Activated naive CD4-positive, alpha-beta T cell treated with anti-CD3 and anti-CD28 coated beads, Interleukin-2, amount 50 U/mL, for 16 hours (primary cell): ENCODE measurements around the gene RAD51B.

Source experiments
- DNase-seq: peaks from one replicate; pipeline ENCODE4 v3.0.0-alpha.2; 2020

Gene RAD51B

DNA sequence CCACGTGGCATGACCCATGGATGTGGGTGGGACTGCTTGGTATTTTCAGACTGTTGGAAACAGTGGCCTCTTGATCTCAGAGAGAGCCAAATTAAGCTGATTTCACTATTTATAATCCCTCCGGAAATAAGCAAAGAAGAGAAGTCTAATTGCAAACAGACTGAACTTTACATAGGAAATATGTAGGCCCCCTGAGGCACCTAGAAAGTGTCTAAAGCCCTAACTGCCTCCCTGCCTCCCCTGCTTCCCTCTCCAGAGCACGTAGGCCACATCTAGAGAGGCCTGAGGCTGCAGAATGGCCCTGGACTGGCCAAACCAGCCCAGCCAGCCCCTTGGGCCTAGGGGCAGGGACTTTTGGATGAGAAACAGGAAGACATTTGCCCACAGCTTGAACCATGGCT is 849.5 kb downstream of the RAD51B start:
- DNase-seq: no peak

DNA sequence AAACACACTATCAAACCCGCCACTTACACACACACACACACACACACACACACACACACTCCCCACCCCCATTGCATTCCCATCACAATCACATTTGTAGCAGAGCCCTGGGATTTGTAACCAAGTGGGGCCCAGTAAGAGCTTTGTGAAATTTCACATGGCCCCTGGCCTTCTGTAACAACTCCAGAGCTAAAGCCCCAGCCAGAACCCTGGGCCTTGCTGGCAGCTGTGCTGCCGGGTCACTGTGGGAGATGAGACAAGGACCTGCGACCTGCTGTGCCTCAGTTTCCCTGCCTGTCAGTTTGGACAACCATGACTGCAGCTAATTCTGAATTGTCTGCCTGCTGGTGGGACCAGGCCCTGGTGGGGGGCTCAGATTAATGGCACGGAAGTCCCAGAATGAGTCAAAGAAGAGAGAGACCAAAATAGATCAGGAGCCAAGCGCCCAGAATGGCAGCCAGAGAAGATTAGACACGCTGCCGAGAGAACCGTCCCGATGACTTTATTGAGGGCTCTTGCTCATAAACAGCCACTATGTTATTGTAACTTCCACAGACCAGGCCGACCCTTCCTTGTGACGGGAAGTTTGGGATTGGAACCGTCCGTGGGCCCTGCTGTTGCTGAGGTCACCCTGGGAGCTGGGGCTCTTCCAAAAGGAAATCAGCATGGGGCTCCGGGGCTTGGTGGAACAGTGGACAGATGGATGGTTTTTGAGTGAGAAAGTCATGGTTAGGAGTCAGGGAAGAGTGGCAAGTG is 850.2 kb downstream of the RAD51B start:
- no peak for DNase-seq

DNA sequence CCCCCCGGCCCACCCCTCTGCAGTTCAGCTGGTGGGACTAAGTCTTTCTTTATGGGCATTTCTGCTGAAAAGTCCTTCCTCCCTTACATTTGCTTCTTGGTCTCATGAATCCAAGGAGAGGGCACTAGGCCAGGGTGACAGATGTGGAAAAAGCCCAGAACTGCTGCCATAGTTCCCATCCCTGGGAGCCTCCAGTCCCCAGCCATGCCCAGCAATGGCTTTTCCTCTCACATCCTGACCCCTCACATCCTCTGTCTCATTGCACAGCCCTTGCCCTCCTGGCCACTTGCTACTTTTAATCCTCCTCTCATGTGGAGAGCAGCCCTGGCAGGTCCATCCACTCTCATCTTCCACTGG is 850.8 kb downstream of the RAD51B start:
- DNase-seq: no peak

DNA sequence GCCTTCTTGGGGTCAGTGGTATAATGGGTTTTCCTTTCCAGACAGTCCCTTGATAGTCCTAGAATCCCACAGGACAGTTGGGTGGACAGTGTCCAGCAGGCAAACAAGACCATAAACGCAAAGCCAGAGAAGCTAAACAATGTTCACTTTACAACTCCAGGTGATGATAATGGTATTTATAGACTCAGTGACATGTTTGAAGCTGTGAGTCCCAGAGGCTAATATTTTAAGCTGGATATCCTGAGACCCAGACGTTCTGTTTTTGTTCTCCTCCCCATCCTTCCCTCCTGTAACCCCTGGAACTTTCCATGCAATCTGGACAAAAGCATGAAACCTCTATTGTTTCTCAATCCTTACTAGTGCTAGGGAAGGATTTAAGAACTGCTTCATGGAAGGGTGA is 852.3 kb downstream of the RAD51B start:
- DNase-seq: no peak

DNA sequence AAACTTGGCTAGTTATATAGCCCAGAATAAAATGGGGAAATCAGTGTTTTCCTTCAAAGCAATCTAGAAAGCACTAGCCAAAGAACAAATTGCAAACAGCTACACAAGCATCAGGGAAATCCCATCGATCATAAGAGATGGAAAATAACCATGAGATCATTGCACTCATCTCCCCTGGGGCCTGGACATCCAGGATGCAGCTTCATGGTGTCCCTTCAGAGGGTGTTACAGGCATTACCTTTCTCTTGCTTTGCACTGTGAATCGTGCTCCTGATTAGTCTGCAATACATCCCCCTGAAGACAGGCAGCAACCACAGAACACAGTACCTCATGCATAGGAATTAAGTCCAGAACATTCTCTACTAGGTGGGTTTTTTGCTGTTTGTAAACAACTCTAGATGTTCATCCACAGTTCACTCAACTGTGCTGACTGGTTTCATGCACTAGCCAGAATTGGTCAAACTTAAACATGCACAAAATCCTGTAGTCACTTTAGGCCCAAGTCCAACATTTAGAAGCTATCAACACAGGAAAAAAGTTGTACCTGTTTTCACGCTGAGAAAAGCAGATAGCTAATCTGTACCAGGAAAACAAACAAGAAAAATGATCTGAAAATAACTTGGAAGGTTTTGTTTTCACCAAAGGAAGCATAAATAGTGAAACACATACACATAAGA is 853.2 kb downstream of the RAD51B start:
- DNase-seq: no peak

DNA sequence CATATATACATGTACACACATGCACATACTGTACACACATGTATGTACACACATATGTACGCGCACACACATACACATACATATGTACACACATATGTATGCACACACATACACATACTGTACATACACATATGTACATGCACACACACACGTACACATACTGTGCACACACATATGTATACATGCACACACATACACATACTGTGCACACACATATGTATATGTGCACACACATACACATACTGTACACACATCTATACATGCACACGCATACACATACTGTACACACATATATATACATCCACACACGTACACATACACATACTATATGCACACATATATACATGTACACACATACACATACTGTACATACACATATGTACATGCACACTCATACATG is 853.9 kb downstream of the RAD51B start:
- no peak for DNase-seq

DNA sequence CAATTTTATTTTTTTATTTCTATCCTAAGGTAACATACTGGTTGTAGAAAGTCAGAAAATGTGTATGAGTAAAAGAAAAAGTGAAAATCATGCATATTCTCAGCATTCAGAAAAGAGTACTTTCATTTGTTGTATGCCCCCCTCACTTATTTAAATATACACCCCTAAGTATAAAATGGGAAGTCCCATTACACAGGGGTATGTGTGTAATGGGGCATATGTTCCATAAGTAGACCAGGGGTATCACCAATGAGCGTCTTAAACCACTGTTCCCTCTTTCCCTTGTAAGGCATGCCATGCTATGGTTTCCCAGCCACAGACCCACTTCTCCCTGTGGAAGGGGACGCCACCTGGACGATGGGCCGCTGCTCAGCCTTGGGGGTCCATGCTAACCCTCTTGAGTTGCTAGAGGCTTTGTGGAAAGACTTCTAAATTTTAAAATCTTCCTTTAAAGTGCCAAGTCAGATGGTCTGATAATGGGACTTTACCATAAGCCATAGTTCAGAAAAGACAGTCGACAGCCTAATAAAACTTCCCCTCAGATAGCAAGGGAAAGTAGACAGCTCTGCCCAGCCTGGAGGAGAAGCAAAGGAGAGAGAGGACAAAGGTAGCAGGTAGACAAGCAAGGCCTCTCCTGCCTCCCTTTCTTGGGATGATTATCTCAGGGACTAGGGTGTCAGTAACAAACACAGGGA is 855.1 kb downstream of the RAD51B start:
- DNase-seq: no peak

DNA sequence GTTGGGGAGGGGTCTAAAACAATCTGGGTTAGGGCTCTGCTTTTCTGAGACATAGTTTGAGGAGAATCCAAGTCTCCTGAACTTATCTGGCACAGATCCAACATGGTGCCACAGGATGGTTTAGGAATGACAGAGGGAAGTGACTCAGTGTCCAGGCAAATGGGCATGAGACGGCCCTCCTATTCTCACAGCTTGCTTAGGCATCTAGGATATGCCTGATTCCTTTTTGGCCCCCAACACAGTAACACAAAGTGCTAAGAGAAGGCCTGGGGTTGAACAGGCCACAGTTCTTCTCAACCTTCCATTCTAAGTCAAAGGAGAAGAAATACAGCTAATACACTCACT is 855.6 kb downstream of the RAD51B start:
- no peak for DNase-seq

DNA sequence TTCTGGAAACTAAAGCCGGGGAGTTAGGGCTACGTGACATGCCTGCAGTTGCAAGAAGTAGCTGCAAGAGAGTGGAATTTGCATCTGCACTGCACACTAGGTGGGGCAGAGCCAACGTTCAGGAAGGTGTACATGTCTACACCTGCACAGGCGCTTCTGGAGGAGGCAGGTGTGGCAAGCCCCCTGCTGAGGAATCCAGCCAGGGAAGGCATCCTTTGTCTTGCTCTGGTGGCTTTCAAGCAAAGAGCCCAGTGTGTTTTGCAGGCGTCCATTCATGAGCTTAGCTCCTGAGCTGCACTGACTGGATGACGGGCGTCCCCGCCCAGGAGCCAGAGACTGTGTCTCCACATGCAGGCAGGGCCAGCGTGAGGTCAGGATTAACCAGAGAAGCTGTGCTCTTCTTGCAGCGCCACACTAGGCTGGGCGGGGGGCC is 856.9 kb downstream of the RAD51B start:
- no peak for DNase-seq

DNA sequence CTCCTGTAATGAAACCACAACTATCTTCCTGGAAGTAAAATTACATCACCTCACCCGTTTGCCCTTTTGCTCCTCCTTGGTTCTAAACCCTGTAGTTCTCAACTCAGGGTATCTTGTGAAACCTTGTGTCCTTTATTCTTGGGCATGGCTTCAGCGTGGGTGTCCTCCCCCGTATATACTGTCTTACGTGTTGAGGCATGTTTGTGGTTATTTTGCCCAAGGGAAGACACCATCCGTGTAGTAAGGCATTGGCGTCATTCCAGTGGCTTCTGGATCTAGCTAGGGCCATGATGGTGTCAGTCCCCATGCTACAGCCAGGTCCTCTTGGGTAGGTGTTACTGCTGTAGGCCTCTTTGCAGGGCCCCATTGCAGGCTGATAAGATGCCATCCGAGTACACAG is 857.9 kb downstream of the RAD51B start:
- no peak for DNase-seq

DNA sequence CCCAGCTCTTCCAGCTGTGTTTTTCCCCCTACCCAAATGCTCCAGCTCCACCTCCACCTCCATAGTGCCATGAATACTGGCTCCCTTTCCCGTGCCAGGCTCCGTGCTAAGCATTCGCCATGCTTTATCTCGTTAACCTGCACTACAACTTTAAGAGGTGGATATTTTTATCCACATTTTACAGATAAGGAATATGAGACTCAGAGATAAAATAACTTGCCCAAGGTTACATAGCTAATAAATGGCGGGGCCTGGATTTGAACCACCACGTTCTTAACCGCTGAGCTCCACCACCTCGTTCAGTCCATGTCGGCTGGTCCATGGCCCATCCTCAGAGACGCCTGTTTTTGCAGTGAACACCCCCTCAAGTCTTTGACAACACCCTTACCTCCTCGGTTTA is 858.3 kb downstream of the RAD51B start:
- no peak for DNase-seq

DNA sequence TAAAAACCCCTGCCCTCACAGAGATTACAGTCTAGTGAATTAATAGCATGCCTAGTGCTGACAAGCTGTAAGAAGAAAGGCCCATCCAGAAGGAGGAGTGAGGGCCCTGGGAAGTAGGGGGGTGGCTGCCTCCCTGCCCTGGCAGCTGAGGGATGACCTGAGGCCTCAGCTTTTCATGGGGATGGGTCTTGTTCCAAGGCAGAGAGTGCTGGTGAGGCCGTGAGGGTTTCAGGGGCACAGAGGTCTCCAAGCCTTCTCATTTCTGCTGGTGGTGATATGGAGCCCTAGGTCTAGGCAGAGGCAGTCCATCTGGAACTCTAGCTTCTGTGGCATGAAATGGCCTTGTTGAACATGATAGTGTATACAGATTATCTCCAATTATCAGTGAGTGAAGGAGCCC is 858.9 kb downstream of the RAD51B start:
- no peak for DNase-seq

DNA sequence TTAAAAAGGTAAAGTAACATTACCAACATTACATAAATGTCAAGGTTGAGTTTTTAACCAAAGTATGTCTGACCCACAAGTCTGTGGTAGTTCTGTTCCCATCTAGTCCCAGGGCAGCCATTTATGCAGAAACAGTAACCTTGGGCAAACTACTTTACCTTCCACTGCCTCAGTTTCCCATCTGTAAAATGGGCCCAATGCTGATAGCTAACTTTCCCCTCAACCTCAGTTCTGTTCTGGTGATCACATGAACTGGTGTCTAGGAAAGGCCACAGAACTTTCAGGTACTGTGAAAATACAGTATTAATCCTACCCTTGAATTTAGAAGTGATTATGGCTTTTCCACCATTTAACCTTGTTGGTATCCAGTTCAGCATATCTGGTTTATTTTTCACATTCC is 859.7 kb downstream of the RAD51B start:
- no peak for DNase-seq

DNA sequence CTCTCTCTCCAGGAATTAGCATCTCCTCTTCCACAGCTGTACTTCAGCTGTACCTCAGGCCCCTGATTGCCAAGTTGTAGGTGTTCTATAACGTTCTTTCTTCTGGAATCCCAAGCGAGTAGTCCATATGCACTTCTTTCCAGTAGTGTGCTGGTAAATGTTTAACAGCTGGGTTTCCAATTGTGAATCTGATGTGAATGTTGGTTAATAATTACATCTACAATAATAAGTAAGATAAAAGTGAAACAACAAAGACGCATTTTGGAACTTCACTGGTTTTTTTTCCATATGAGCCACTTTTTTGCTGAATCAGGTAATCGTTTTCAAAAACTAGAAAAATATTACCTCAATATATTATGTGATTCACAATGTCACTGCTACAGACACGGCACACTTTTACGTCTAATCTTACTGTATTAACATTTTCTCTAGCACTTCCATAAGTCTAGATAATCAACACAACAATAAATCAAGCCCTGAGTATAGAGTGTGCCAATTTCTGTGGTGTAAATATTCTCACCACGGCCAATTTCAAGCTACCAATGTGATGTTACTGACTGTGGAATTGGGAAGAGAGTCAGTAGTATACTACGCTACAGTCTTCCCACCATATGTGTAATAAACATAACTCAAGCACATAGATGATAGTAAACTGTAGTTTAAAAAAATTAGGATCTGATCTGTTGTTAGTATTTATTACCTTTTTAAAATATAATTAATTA is 860.3 kb downstream of the RAD51B start:
- no peak for DNase-seq

DNA sequence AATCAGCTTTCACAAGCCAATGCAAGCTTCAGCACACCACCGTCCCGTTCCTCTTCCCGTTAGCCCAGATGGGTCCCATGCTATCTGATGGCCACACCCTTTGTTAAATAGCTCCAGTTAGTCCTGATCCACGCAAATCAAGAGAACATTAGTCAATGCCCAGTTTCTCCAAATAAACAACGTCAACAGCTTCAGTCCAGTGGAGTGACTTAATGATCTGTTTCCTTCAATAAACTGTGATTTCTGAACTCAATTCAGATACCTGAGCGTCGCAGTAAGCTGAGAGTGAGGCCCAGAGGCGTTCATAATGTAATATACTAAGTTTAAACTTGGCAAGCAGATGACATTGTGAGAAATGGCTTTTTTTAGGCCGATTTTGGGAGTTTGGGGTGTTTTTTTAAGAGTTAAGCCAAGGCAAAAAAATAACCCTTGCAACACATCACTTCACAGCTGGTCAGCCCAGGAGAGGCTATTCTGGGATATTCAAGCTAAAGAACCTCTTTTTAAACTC is 861.0 kb downstream of the RAD51B start:
- no peak for DNase-seq

DNA sequence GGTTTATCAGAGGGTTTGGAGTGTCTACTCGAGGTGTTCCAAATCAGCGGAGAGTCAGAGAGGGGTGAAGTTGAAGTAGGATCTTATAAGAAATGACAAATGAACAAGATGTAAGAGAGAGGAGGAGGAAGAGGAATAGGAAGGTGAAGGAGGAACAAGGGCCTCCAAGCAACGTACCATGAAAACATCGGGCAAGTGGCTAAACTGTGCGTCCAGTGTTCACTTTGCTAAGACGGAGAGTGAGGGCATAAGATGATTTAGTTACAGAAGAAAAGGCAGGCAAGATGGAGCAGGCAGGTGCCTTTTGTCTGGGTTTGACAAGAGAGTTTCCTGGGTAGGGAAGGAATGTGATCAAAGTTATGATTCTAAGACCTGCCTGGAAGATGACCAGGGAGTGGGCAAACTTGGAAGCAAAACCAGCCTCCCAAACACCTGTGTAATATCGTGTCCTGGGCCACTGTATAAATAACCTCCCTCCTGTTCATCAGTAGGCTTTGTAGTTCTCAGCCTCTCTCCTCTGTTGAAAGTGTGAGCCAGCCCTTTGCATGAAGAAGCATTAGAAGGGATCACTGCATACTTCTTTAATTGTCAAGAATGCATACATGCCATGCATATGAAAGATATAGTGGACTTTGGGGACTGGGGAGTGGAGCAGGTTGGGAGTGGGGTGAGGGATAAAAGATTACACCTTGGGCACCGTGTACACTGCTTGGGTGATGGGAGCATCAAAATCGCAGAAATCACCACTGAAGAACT is 861.9 kb downstream of the RAD51B start:
- DNase-seq: no peak

DNA sequence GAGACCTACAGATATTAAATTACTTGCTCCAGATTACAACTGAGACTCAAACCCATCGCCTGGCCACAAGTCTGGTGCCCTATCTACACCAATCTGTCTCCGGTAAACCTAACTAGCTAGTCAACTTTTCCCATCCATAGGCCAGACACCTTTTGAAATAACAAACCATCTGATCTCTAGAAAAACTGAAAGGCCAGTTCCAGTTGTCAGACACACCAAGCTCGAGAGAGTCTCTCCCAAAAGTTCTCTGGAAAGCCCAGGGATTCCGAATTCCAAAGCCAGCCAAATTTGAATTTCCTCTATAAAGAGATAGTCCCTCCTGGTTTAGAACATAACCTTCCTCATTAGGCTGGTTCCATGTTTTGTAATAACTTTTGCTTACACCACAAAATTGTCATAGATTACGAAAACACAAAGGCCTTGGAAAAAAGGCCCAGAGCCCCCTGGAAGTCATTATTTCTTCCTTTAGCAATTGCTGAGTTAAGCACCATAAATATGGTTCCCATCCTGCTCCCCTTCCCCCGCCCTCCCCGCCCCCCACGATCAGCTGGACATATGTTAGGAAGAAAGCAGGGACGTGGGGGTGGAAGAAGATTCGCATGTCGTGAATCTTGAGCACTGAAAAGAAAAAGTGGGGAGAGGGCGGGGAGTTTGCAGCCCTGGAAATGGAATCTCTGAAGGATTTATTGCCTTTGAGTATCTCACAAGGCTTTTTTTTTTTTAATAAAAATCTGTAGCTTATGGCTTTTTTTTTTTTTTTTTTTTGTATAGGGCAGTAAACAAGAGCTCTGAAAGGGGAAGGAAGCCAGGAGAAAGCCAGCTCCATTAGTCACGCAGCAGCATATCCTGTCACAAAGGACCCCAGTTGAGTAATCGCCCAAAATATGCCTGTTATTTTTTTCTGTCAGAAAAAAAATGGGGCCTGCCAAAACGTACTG is 862.9 kb downstream of the RAD51B start:
- DNase-seq: peak; percentile 45

DNA sequence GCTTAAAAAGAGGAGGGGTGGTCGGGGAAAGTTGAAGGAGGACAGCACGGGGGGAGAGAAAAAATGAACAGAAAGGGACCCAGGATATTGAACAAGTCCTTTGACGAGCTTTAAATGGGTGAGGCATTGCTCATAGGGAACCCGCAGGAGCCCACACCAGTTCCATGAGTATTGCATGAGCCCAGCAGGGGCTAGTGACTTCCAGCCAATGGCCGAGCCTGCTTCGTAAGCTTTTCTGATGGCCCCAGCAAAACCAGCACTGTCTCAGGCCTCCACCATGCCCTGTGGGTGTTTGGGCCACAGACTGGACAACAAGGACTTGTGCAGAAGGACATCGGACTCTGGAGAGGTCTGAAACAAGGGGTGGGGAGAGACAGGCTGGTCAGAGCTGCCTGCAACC is 863.7 kb downstream of the RAD51B start:
- DNase-seq: no peak

DNA sequence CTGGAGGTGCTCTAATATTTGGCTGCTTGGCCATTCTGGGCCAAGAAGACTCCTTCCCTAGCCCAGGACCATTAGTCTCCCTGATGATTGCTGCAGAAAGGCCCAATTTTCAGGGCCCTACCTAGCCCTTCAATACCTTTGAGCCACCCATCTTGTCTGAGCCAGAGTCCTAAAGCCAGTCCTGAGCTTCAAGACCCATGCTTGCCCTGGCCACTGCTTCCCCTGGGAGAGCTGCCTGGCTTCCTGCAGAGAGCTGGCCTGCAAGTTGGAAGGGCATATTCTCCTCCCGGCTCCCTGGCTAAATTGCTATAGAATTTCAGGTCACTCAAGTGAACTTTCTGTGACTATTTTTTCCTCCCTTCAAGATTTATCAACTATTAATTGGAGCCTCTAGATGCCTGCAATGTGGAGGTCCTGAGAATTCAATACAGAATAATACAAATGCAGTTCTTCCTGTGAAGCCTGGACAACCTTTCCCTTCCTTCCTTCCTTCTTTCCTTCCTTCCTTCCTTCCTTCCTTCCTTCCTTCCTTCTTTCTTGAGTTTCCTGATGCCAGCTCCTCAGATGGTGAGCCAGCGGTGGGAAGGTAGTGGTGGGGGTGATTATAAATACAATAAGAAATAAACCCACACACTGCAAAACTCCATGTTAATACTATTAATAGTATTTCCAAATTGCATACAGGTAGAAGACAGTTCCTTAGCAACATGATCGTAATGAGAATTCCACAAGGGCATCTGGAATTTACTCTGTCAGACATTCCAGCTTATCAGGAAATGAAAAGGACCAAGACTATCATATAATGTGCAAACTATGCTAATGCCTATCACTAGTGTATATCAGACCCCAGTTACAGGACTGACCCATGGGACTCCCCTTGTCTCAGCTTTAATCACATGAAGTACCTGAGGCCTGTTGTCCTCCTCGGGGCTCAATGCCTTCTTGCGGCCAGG is 865.2 kb downstream of the RAD51B start:
- no peak for DNase-seq
